K562 treated with DMSO at 1 percent for 48 hours (cell line): ENCODE results near the gene MED17. TPM values are rescaled to one million over a fixed set of nuclear protein-coding genes. Genes with fewer than 3 reads are reported as not detected.

ENCODE experiments used
- total RNA-seq: library from RNA; unstranded; fragments of 300-600 nt; gene quantifications from 2 replicates; pipeline ENCODE4 v1.2.3, GENCODE V29; 2022; ENCODE audit warnings: low replicate concordance; ENCODE audit errors: extremely low read depth

Gene MED17, protein sequence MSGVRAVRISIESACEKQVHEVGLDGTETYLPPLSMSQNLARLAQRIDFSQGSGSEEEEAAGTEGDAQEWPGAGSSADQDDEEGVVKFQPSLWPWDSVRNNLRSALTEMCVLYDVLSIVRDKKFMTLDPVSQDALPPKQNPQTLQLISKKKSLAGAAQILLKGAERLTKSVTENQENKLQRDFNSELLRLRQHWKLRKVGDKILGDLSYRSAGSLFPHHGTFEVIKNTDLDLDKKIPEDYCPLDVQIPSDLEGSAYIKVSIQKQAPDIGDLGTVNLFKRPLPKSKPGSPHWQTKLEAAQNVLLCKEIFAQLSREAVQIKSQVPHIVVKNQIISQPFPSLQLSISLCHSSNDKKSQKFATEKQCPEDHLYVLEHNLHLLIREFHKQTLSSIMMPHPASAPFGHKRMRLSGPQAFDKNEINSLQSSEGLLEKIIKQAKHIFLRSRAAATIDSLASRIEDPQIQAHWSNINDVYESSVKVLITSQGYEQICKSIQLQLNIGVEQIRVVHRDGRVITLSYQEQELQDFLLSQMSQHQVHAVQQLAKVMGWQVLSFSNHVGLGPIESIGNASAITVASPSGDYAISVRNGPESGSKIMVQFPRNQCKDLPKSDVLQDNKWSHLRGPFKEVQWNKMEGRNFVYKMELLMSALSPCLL
- not detected in 2 replicates for total RNA-seq

DNA sequence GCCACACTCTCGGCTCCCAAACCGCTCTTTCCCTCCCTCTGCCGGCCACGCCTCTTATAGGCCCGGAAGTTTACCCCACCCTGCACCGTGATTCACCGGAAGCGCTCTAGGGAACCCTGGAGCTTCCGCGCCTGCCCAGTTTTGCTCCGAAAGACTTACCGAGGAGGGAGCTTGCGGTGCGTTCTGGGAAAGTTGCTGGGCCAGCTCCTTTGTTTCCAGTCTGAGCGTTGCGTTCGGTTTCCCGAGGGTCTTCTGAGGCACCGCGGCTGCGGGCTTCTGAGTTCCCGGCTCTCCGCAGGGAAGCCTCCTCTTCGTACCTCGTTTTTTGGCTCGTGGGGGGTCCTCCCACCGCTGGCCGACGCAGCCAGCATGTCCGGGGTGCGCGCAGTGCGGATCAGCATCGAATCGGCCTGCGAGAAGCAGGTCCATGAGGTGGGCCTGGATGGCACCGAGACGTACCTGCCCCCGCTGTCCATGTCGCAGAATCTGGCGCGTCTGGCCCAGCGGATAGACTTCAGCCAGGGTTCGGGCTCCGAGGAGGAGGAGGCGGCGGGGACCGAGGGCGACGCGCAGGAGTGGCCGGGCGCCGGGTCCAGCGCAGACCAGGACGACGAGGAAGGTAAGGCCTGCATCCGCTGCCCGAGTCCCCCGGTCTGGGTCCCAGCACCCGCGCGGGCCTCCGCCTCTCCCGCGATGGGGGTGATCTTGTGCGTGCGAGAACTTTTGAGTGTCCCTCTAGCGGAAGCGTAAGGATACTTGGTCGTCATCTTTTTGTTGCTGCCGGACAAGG, at the start of gene MED17:
Gene MED17 (plus strand): TSS at position 138 of the 790 bp plus-strand sequence. CDS start 232 bp downstream, at position 370.

DNA sequence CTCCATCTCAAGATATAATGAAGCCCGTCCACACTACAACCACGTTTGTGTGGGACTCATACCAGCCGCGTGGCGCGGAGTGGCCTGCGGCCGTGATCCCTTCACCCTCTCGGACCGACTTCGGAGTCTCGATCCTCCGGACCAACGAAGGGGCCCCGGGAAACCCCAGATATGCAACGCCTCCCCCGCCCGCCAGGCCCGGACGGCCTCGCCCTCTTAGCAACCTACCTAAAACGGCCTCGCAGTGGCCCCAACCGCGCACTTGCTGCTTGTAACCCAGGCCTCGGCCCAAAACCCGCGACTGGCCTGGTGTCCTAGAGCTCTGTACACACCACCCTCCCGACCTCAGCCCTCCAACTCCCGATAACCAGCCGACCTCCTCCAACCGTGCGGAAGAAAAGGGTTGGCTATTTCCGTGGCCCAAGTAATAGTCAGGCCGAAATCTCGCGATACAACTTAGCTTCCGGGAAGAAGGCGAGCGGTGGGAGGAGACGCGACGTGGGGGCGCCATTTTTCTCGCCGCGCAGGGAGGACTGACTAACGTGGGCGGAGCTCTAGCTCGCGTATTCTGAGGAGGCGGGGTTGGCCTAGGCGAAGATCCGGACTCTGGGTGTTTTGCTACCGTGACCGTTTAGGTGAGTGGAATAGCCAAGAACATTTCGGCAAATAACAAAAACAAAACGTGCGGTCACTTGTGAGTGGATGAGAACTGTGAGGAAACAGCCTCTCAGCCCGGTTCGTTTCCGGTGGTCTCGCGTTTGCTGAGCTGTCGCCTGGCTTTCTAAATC, 42.8 kb upstream of the MED17 start, which contains the start of the genes C11orf54 and TAF1D:
Gene C11orf54 (plus strand): TSS at position 579 of the 788 bp plus-strand sequence. CDS start 5,722 bp downstream, outside the sequence.
Gene TAF1D (minus strand): TSS at position 402 of the 788 bp plus-strand sequence. CDS start 2,191 bp downstream, outside the sequence.

DNA sequence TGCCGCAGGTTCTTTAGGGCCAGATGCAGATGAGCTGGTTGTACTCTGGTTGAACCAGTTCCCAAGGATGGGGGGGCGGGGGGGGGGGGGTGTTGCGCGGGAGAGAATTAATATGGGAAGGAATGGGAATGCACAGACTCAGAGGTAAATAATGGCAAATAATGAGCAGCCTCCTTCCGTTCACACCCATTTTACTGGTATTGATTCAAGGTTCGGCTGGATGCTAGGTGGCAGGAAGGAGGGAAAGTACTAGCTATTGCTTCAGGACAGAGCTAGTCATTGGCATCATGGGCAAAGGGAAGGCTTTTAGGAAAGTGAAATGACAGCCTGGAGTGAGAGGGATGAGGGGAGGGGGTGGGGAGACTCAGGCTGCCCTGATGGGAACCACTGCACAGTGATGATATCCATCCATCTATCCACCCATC, 66.5 kb downstream of the MED17 start, which contains the start of gene VSTM5:
Gene VSTM5 (minus strand): TSS at position 25 of the 425 bp plus-strand sequence. CDS start 116 bp downstream, outside the sequence.

Other genes with a start within 250 kb of the MED17 start
- not detected in 2 replicates for gene SMCO4, start 240.9 kb upstream of the MED17 start, total RNA-seq
- gene CEP295, start 122.6 kb upstream of the MED17 start, total RNA-seq = not detected in 2 replicates
- gene TAF1D, start 42.8 kb upstream of the MED17 start, total RNA-seq = not detected in 2 replicates
- not detected in 2 replicates for gene C11orf54, start 42.6 kb upstream of the MED17 start, total RNA-seq
- not detected in 2 replicates for gene VSTM5, start 66.3 kb downstream of the MED17 start, total RNA-seq
- not detected in 2 replicates for gene HEPHL1, start 237.1 kb downstream of the MED17 start, total RNA-seq